ENCODE results near the gene PPP2R3A.
"Not testable (repeated sequence)": the region's sequence is repeated elsewhere in the genome, so short reads cannot be mapped to it uniquely, and the experiment has no call there.

The PPP2R3A gene

DNA sequence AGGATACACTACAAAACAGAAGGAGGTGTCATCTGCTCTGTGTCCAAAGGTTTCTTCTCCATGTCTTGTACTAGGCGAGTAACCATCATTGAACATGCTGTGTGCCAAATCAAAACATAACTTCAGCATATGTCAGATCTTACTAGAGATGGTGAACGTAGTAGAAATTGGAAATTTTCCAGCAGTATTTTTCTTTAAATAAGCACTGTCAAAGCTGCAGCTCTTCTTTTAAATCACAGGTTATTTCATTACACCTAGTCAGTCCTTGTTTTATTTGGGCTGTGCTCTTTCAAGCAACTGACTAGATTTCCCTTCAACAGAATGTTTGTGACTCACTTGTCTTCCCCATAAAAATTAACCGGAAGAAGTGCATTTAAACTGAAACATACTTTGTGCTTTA, 184.1 kb downstream of the PPP2R3A start:
- no peak for TF ChIP-seq ZFX (IDR thresholded peaks at IDR 0.05)
- TF ChIP-seq, protein P1, sequence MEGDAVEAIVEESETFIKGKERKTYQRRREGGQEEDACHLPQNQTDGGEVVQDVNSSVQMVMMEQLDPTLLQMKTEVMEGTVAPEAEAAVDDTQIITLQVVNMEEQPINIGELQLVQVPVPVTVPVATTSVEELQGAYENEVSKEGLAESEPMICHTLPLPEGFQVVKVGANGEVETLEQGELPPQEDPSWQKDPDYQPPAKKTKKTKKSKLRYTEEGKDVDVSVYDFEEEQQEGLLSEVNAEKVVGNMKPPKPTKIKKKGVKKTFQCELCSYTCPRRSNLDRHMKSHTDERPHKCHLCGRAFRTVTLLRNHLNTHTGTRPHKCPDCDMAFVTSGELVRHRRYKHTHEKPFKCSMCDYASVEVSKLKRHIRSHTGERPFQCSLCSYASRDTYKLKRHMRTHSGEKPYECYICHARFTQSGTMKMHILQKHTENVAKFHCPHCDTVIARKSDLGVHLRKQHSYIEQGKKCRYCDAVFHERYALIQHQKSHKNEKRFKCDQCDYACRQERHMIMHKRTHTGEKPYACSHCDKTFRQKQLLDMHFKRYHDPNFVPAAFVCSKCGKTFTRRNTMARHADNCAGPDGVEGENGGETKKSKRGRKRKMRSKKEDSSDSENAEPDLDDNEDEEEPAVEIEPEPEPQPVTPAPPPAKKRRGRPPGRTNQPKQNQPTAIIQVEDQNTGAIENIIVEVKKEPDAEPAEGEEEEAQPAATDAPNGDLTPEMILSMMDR (conservative IDR thresholded peaks at IDR 0.05): no peak
- H3K27ac ChIP-seq: no peak overlapping the region

DNA sequence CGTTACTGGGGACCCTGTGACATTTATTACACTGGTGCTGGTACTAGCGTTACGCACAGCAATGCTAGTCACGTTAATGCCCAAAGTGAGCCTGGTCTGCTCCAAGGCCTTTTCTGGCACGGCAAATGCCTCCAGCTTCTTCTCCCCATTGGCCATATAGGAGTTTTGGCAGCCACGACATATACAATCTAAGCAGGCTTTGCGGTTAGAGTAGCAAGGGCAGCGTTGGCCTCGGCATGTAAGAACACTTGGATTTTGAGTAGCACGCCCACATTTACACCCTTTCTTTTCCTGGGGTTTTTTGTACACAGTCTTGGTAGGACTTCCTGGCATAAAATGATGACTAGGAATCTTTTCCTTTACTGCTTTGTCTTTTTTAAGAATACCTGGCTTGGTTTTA, 185.7 kb downstream of the PPP2R3A start:
- TF ChIP-seq, protein P1 (conservative IDR thresholded peaks at IDR 0.05): no peak
- no peak for TF ChIP-seq ZFX (IDR thresholded peaks at IDR 0.05)

DNA sequence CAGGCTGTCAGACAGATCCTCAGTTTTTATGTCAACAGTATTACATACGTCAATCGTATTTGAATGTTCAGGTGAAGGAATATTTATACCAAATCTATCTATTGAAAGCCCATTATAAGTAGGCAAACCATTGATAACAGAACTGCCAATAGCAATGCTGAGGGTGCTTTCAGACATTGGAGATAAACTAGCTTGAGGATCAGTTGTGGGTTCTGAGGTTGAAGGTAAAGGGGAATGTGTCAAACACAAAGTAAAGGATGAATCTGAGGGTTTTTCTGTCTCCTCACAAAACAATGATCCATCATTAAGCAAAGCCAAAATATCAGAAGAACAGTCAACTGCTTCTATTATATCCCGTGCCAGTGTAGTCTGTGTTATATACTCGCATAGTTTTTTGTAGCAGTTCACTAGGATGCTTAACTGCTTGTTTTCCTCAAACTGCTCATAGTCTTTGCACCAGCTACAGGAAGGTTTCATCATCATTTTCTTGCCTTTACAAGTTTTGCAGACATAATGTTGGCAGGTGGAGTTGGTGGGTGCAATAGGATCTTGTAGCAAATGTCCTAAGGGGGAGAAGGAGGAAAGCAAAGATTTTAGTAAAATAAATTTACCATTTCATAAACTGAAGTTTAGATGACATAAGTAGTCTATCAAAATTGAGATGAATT, 186.8 kb downstream of the PPP2R3A start:
- no peak for TF ChIP-seq ZFX (IDR thresholded peaks at IDR 0.05)
- TF ChIP-seq, protein P1 (conservative IDR thresholded peaks at IDR 0.05): no peak

More for the DNA sequence above, 185.7 kb downstream of the PPP2R3A start:
- no peak overlapping the region for H3K27ac ChIP-seq

DNA sequence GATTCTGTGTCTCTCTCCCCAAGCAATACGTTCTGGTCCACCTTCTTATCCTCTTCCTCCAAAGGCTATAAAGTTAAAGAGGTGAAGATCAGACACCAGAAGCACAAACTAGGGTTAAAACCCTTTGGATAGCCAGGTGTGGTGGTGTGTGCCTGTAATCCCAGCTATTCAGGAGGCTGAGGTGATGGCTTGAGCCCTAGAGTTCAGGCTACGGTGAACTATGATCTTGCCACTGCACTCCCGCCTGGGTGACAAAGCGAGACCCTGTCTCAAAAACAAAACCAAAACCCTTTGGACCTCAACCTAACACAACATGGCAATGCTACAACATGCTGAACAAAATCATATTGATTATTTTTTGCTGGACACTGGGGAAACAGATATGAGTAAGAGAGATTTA, 187.4 kb downstream of the PPP2R3A start:
- no peak overlapping the region for H3K27ac ChIP-seq
- no peak for TF ChIP-seq ZFX (IDR thresholded peaks at IDR 0.05)
- TF ChIP-seq, protein P1 (conservative IDR thresholded peaks at IDR 0.05): no peak

More for the DNA sequence above, 186.8 kb downstream of the PPP2R3A start:
- H3K27ac ChIP-seq: no peak overlapping the region

DNA sequence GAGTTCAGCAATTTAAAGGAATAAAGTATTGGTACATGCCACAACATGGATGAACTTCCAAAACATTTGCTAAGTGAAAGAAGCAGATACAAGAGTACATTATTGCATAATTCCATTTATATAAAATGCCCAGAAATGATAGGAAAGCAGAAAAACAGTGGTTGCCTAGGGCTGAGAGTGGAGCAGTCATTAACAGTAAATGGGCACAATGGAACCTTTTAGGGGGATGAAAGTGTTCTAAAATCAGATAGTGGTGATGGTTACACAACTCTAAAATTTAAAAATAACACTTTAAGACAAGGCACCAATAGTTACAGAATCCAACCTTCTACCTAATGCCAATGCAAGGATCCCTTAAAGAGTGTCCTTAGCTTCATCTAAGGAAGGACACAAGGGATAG, 196.0 kb downstream of the PPP2R3A start:
- TF ChIP-seq, protein P1 (conservative IDR thresholded peaks at IDR 0.05): no peak
- no peak for TF ChIP-seq ZFX (IDR thresholded peaks at IDR 0.05)
- no peak overlapping the region for H3K27ac ChIP-seq

DNA sequence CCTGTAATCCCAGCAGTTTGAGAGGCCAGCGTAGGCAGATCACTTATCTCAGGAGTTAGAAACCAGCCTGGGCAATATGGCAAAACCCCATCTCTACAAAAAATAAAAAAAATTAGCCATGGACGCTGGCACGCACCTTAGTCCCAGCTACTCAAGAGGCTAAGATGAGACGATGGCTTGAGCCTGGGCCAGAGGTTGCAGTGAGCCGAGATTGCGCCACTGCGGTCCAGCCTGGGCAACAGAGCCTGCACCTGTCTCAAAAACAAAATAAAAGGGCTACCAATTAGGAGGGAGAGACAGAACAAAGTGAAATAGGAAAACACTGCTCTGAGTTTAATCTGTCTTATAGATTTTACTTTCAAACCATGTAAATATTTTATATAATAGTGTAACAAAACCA, 196.8 kb downstream of the PPP2R3A start:
- no peak overlapping the region for H3K27ac ChIP-seq
- no peak for TF ChIP-seq ZFX (IDR thresholded peaks at IDR 0.05)
- TF ChIP-seq, protein P1 (conservative IDR thresholded peaks at IDR 0.05): no peak

DNA sequence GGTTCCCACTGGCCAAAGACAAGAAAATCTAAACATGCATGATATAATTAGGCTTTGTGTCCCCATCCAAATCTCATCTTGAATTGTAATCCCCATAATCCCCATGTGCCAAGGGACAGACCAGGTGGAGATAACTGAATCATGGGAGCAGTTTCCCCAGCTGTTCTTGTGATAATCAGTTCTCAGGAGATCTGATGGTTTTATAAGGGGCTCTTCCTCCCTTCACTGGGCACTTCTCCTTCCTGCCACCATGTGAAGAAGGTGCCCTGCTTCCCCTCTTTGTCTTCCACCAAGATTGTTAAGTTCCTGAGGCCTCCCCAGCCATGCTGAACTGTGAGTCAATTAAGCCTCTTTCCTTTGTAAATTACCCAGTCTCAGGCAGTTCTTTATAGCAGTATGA, 198.1 kb downstream of the PPP2R3A start:
- H3K27ac ChIP-seq: not testable (repeated sequence)

DNA sequence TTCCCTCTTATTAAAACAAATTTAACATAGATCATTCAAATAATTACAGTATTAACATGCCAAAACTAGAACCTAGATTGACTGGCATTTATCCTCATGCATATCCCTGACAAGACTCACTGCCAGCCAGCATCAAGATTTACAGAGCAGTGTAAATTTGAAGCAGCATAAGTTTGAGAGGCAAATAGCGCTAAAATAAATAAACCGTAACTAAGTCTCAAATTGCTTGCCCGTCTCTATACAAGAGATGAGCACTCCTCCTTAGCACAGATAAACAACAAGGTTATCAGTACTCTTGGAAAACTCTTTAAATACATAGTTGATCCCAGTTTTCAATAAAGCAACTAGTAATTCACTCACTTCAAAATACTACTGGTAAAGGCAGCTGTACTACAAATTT, 201.0 kb downstream of the PPP2R3A start:
- TF ChIP-seq, protein P1 (conservative IDR thresholded peaks at IDR 0.05): no peak
- TF ChIP-seq ZFX (IDR thresholded peaks at IDR 0.05): no peak
- no peak overlapping the region for H3K27ac ChIP-seq

DNA sequence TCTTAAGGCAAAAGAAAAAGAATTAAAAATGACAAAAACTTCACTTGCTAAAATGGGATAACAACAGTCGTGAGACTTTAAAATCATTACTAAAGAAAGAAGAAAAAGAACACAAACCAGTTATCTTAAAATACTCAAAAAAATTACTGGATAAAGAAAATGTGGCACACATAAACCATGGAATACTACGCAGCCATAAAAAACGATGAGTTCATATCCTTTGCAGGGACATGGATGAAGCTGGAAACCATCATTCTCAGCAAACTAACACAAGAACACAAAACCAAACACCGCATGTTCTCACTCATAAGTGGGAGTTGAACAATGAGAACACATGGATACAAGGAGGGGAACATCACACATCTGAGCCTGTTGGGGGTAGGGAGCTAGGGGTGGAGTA, 202.7 kb downstream of the PPP2R3A start:
- H3K27ac ChIP-seq: not testable (repeated sequence)

Measured in C4-2B (cell line).